ENCODE measurements around the gene C1orf122. TPM values are rescaled to one million over a fixed set of nuclear protein-coding genes. Genes with fewer than 3 reads are reported as not detected.

Gene C1orf122
- total RNA-seq, 3 donors from 2014 or later = 58.5 to 64.6 (median 58.9) TPM

- no peak overlapping the region for H3K4me3 ChIP-seq
Observed at GRCh38 chr1:37797750-37798345, 9.7 kb upstream of the C1orf122 start.

GRCh38 chr1:37802439-37802838 lies 5.2 kb upstream of the C1orf122 start:
- TF ChIP-seq POLR2AphosphoS5 (IDR thresholded peaks at IDR 0.05) = no peak
- no peak for TF ChIP-seq CTCF (IDR thresholded peaks at IDR 0.05)
- TF ChIP-seq POLR2A (IDR thresholded peaks at IDR 0.05) = no peak
- DNase-seq (ENCODE audit: low spot score in 2 of 2) = no peak
- H3K9me3 ChIP-seq = no peaks in the 10 kb centered on the region
- intact Hi-C loops (cut with DNase I; ENCODE audit: low total_unique reads) = no loop called here
- no peak overlapping the region for H3K27ac ChIP-seq
- H3K36me3 ChIP-seq = peaks cover 4% of the 10 kb centered on the region
- H3K4me3 ChIP-seq = no peak overlapping the region
- peaks cover 4 to 8% of the 10 kb centered on the region in 2 donors for H3K4me1 ChIP-seq
- H3K27me3 ChIP-seq = no peaks in the 10 kb centered on the region

More at GRCh38 chr1:37797750-37798345, 9.7 kb upstream of the C1orf122 start:
- intact Hi-C loops (cut with DNase I; ENCODE audit: low total_unique reads) = no loop called here
- H3K9me3 ChIP-seq = no peaks in the 10 kb centered on the region
- TF ChIP-seq POLR2AphosphoS5 (IDR thresholded peaks at IDR 0.05) (no peak), CTCF (IDR thresholded peaks at IDR 0.05) (no peak), POLR2A (IDR thresholded peaks at IDR 0.05) (no peak)
- no peaks in the 10 kb centered on the region for H3K36me3 ChIP-seq
- no peak for DNase-seq (ENCODE audit: low spot score in 2 of 2)
- no peaks in the 10 kb centered on the region for H3K27me3 ChIP-seq
- H3K4me1 ChIP-seq = peaks cover 6 to 7% of the 10 kb centered on the region in 2 donors
- H3K27ac ChIP-seq = no peak overlapping the region

- H3K36me3 ChIP-seq = peaks cover 4% of the 10 kb centered on the region
- TF ChIP-seq POLR2A (IDR thresholded peaks at IDR 0.05) (no peak), CTCF (IDR thresholded peaks at IDR 0.05) (no peak)
- peak overlapping the region; percentile 88 to 98 (median 96) for H3K4me3 ChIP-seq
- no peaks in the 10 kb centered on the region for H3K9me3 ChIP-seq
- peaks cover 4 to 14% of the 10 kb centered on the region in 2 donors for H3K4me1 ChIP-seq
- peak overlapping the region; percentile 93 to 98 for H3K27ac ChIP-seq
- intact Hi-C loops (cut with DNase I; ENCODE audit: low total_unique reads) = loop anchor here (5.0 kb wide), 1 partner anchor 1040 kb away; no protein-coding TSS in a partner anchor
- no peak for DNase-seq (ENCODE audit: low spot score in 2 of 2)
- H3K27me3 ChIP-seq = no peaks in the 10 kb centered on the region
Observed at GRCh38 chr1:37807220-37807554, 403 bp upstream of the C1orf122 start.

- Histone ChIP-seq H3K36me3 (peaks cover 4% of the 10 kb centered on the region), H3K27ac (peak overlapping the region; percentile 93 to 98), H3K4me3 (peak overlapping the region; percentile 88 to 98 (median 96)), H3K9me3 (no peaks in the 10 kb centered on the region), H3K27me3 (no peaks in the 10 kb centered on the region), H3K4me1 (peaks cover 4 to 14% of the 10 kb centered on the region in 2 donors)
- TF ChIP-seq CTCF (IDR thresholded peaks at IDR 0.05) (no peak), POLR2AphosphoS5 (IDR thresholded peaks at IDR 0.05) (no peak)
- intact Hi-C loops (cut with DNase I; ENCODE audit: low total_unique reads) = loop anchor here (5.0 kb wide), 1 partner anchor 1039 kb away; no protein-coding TSS in a partner anchor
- peak in 1 of 2 donors; percentile 30 for DNase-seq (ENCODE audit: low spot score in 2 of 2)
Observed at GRCh38 chr1:37808369-37809319, 1.1 kb downstream of the C1orf122 start.

- no peak overlapping the region for H3K4me3 ChIP-seq
- intact Hi-C loops (cut with DNase I; ENCODE audit: low total_unique reads) = loop anchor here (5.0 kb wide), 1 partner anchor 1037 kb away; no protein-coding TSS in a partner anchor
- no peaks in the 10 kb centered on the region for H3K27me3 ChIP-seq
- TF ChIP-seq POLR2A (IDR thresholded peaks at IDR 0.05) (no peak), CTCF (IDR thresholded peaks at IDR 0.05) (no peak), POLR2AphosphoS5 (IDR thresholded peaks at IDR 0.05) (no peak)
- DNase-seq (ENCODE audit: low spot score in 2 of 2) = no peak
- no peak overlapping the region for H3K27ac ChIP-seq
- no peaks in the 10 kb centered on the region for H3K9me3 ChIP-seq
- peaks cover 1% of the 10 kb centered on the region for H3K36me3 ChIP-seq
- H3K4me1 ChIP-seq = peaks cover 4 to 14% of the 10 kb centered on the region in 2 donors
Observed at GRCh38 chr1:37809942-37810341, 2.4 kb downstream of the C1orf122 start.

All from breast epithelium (tissue), 4 donors.